H1 (cell line): ENCODE measurements around the gene YAF2. TPM values are rescaled to one million over a fixed set of nuclear protein-coding genes. Genes with fewer than 3 reads are reported as not detected.

Experiments
- CTCF ChIA-PET: fragments of 300-600 bp; sonication (Branson Sonifier 250); formaldehyde crosslinking; loops from one replicate; lab custom pipeline; 2021; ENCODE audit not compliant: partially characterized antibody; lab: Charles Lee
- POLR2A ChIA-PET: fragments of 300-600 bp; sonication (Branson Sonifier 250); formaldehyde crosslinking; loops from one replicate; lab custom pipeline; 2021; ENCODE audit warnings: inconsistent platforms; ENCODE audit not compliant: partially characterized antibody; lab: Charles Lee
- DNase-seq, 2 experiments: peaks; one replicate each; pipeline versions ENCODE4 v3.0.0 to v3.0.0-alpha.2; 2010 to 2022; ENCODE audit warnings: low spot score in 2 of 2, low read depth in 1 of 2, mixed read lengths in 1 of 2
- FAIRE-seq: peaks from 2 replicates; lab custom pipeline; 2011; peaks lifted over from hg19 to GRCh38; lab: Jason Lieb, UNC
- H2AFZ ChIP-seq: 2 replicates; pipeline ENCODE4 v1.8.1; 2012; ENCODE audit warnings: low read length, inconsistent platforms
- H2AK5ac ChIP-seq: 2 replicates; pipeline ENCODE4 v1.6.1; 2013; ENCODE audit warnings: low read depth, low read length
- H2BK120ac ChIP-seq: replicated peaks from 2 replicates; pipeline ENCODE3; 2013; ENCODE audit warnings: low read depth, low read length, inconsistent platforms
- H2BK12ac ChIP-seq: 2 replicates; pipeline ENCODE4 v1.6.1; 2013; ENCODE audit warnings: low read depth, low read length
- H2BK15ac ChIP-seq: 2 replicates; pipeline ENCODE4 v1.6.1; 2013; ENCODE audit warnings: low read length
- H2BK20ac ChIP-seq: 2 replicates; pipeline ENCODE4 v1.6.1; 2013; ENCODE audit warnings: low read length
- H2BK5ac ChIP-seq: 2 replicates; pipeline ENCODE4 v1.6.1; 2013; ENCODE audit warnings: low read depth, low read length
- H3K14ac ChIP-seq: 2 replicates; pipeline ENCODE4 v1.6.1; 2013; ENCODE audit warnings: inconsistent platforms; ENCODE audit not compliant: insufficient read length
- H3K18ac ChIP-seq: 2 replicates; pipeline ENCODE4 v1.6.1; 2013; ENCODE audit warnings: low read length; ENCODE audit errors: extremely low read depth
- H3K23ac ChIP-seq: 2 replicates; pipeline ENCODE4 v1.6.1; 2013; ENCODE audit warnings: inconsistent platforms; ENCODE audit not compliant: insufficient read length
- H3K23me2 ChIP-seq: 2 replicates; pipeline ENCODE4 v1.6.1; 2013; ENCODE audit warnings: low read depth, low read length
- H3K27ac ChIP-seq: 2 replicates; pipeline ENCODE4 v1.6.1; 2011; ENCODE audit warnings: low read depth, low read length, inconsistent platforms
- H3K27me3 ChIP-seq, 4 experiments: replicated peaks in 1 of 4; 1 replicate in 1 of 4; 2 replicates in 3 of 4; pipeline versions ENCODE4 v1.6.1 to v1.8.1; 2011 to 2013; ENCODE audit warnings: low read length in 3 of 4, mild to moderate bottlenecking in 3 of 4, inconsistent platforms in 2 of 4, mixed read lengths in 2 of 4, moderate library complexity in 1 of 4; ENCODE audit not compliant: control insufficient read depth in 3 of 4, insufficient read depth in 3 of 4; ENCODE audit errors: extremely low read depth in 1 of 4
- H3K36me3 ChIP-seq, 4 experiments: 2 replicates each; pipeline versions ENCODE4 v1.6.1 to v1.8.1; 2011 to 2013; ENCODE audit warnings: mild to moderate bottlenecking in 4 of 4, low read length in 3 of 4, moderate library complexity in 2 of 4, control low read depth in 1 of 4, inconsistent platforms in 1 of 4; ENCODE audit not compliant: insufficient read depth in 4 of 4, control insufficient read depth in 2 of 4
- H3K4ac ChIP-seq: replicated peaks from 2 replicates; pipeline ENCODE3; 2013; ENCODE audit warnings: low read length, low read depth, mixed read lengths, inconsistent platforms; ENCODE audit not compliant: insufficient read length
- H3K4me1 ChIP-seq, 4 experiments: replicated peaks in 1 of 4; 1 replicate in 1 of 4; 2 replicates in 3 of 4; pipeline versions ENCODE4 v1.6.1 to v1.8.1; 2011 to 2013; ENCODE audit warnings: low read length in 3 of 4, inconsistent platforms in 2 of 4, mixed read lengths in 1 of 4; ENCODE audit not compliant: insufficient read depth in 4 of 4, control insufficient read depth in 3 of 4
- H3K4me2 ChIP-seq, 2 experiments: 2 replicates each; pipeline versions ENCODE4 v1.6.1 to v1.8.1; 2011 to 2013; ENCODE audit warnings: low read depth in 2 of 2, low read length in 2 of 2, control low read depth in 1 of 2, inconsistent platforms in 1 of 2, mild to moderate bottlenecking in 1 of 2; ENCODE audit not compliant: insufficient read depth in 1 of 2
- H3K4me3 ChIP-seq, 4 experiments: fragments of 200-600, 300-600 bp in 1 of 4; sonication (generic), shearing (Covaris generic), sonication (Bioruptor Twin) in 1 of 4; 2 replicates each; pipeline versions ENCODE4 v1.5.1 to v1.8.1; 2011 to 2016; ENCODE audit warnings: low read length in 4 of 4, low read depth in 3 of 4, control low read depth in 2 of 4, inconsistent platforms in 2 of 4, mild to moderate bottlenecking in 2 of 4, mixed read lengths in 1 of 4, moderate library complexity in 1 of 4; ENCODE audit not compliant: insufficient read depth in 2 of 4; ENCODE audit errors: extremely low read depth in 1 of 4
- H3K56ac ChIP-seq: replicated peaks from 2 replicates; pipeline ENCODE3; 2013; ENCODE audit warnings: low read depth, mild to moderate bottlenecking, mixed read lengths, low read length, inconsistent platforms; ENCODE audit not compliant: insufficient read length
- H3K79me1 ChIP-seq: 2 replicates; pipeline ENCODE4 v1.6.1; 2013; ENCODE audit warnings: low read depth, low read length, control low read depth
- H3K79me2 ChIP-seq, 2 experiments: 2 replicates each; pipeline versions ENCODE4 v1.6.1 to v1.8.1; 2012 to 2013; ENCODE audit warnings: low read length in 2 of 2, mild to moderate bottlenecking in 2 of 2, inconsistent platforms in 1 of 2; ENCODE audit not compliant: insufficient read depth in 2 of 2, control insufficient read depth in 1 of 2
- H3K9ac ChIP-seq, 4 experiments: replicated peaks in 1 of 4; 1 replicate in 1 of 4; 2 replicates in 3 of 4; pipeline versions ENCODE4 v1.6.1 to v1.8.1; 2011 to 2013; ENCODE audit warnings: low read depth in 3 of 4, low read length in 3 of 4, control low read depth in 2 of 4, mild to moderate bottlenecking in 2 of 4, moderate library complexity in 2 of 4, inconsistent platforms in 1 of 4; ENCODE audit errors: extremely low read depth in 1 of 4
- H3K9me3 ChIP-seq, 2 experiments: 2 replicates each; pipeline versions ENCODE4 v1.6.1 to v1.8.1; 2012 to 2013; ENCODE audit warnings: mild to moderate bottlenecking in 2 of 2, moderate library complexity in 2 of 2, control low read depth in 1 of 2, inconsistent platforms in 1 of 2, low read depth in 1 of 2, low read length in 1 of 2, mixed read lengths in 1 of 2; ENCODE audit not compliant: insufficient read depth in 2 of 2
- H4K20me1 ChIP-seq, 2 experiments: replicated peaks in 1 of 2; 2 replicates each; pipeline versions ENCODE3 to v1.8.1; 2011 to 2013; ENCODE audit warnings: inconsistent platforms in 2 of 2, low read length in 2 of 2, mild to moderate bottlenecking in 1 of 2; ENCODE audit not compliant: insufficient read depth in 2 of 2, control insufficient read depth in 1 of 2
- H4K5ac ChIP-seq: 2 replicates; pipeline ENCODE4 v1.6.1; 2013; ENCODE audit warnings: low read length, low read depth, mixed read lengths, inconsistent platforms; ENCODE audit not compliant: insufficient read length
- H4K8ac ChIP-seq: 2 replicates; pipeline ENCODE4 v1.8.0; 2013; ENCODE audit warnings: mild to moderate bottlenecking, moderate library complexity, low read length, inconsistent platforms; ENCODE audit not compliant: insufficient read depth; ENCODE audit errors: extremely low read depth
- H4K91ac ChIP-seq: replicated peaks from 2 replicates; pipeline ENCODE3; 2013; ENCODE audit warnings: low read length, mixed read lengths, inconsistent platforms; ENCODE audit not compliant: insufficient read length
- POLR2A ChIP-seq, 2 experiments: IDR thresholded peaks; 1 replicate in 1 of 2; 2 replicates in 1 of 2; pipeline ENCODE4 v1.6.1; 2011; ENCODE audit warnings: low read depth in 2 of 2, low read length in 2 of 2, mild to moderate bottlenecking in 2 of 2; ENCODE audit errors: control extremely low read depth in 1 of 2
- POLR2AphosphoS5 ChIP-seq: IDR thresholded peaks from 2 replicates; pipeline ENCODE4 v1.6.1; 2011; ENCODE audit warnings: low read depth, low read length
- SRF ChIP-seq: IDR thresholded peaks from 2 replicates; pipeline ENCODE4 v1.6.1; 2011; ENCODE audit warnings: mild to moderate bottlenecking, low read depth, low read length, moderate library complexity
- SUZ12 ChIP-seq: fragments of 200-600 bp; sonication (generic); IDR thresholded peaks from 2 replicates; pipeline ENCODE4 v1.6.1; 2012; ENCODE audit warnings: mild to moderate bottlenecking, inconsistent platforms, low read length, moderate library complexity, mixed read lengths
- TAF1 ChIP-seq: IDR thresholded peaks from 2 replicates; pipeline ENCODE4 v1.6.1; 2011; ENCODE audit warnings: mild to moderate bottlenecking, low read depth, low read length
- TAF7 ChIP-seq: optimal IDR thresholded peaks from 2 replicates; pipeline ENCODE3; 2011; ENCODE audit warnings: low read depth, mild to moderate bottlenecking, inconsistent platforms, low read length, moderate library complexity, borderline replicate concordance
- YY1 ChIP-seq: IDR thresholded peaks from 2 replicates; pipeline ENCODE4 v1.6.1; 2011; ENCODE audit warnings: low read depth, mild to moderate bottlenecking, low read length
- WGBS, 2 experiments: shearing (Covaris generic) in 1 of 2; methylation state at CpG; one replicate each; pipeline versions ENCODE4 v1.1.6 to v1.1.7; 2013 to 2015; ENCODE audit warnings: low lambda C conversion rate in 2 of 2, mixed read lengths in 2 of 2, inconsistent platforms in 1 of 2, low coverage in 1 of 2, missing lambda C conversion rate in 1 of 2; ENCODE audit not compliant: insufficient replicate concordance in 2 of 2, insufficient coverage in 1 of 2, insufficient read length in 1 of 2; ENCODE audit errors: extremely low coverage in 1 of 2, missing lambda C conversion rate in 1 of 2; 5-methylcytosine and 5-hydroxymethylcytosine counted together
- polyA plus RNA-seq, 7 experiments: library from polyadenylated mRNA; depleted of rRNA in 3 of 7; stranded (reverse) in 5 of 7; unstranded in 2 of 7; fragments of >200 nt in 5 of 7; fragments of 200-250 nt in 2 of 7; gene quantifications; 1 replicate in 5 of 7; 2 replicates in 1 of 7; 4 replicates in 1 of 7; pipeline versions ENCODE4 v1.2.1 to v1.2.3, GENCODE V29; 2011 to 2013; ENCODE audit warnings: missing spikeins in 2 of 7, mixed read lengths in 2 of 7
- total RNA-seq: library from RNA; stranded (reverse); fragmentation: NEBNext Ultra II Directional; extraction: Animal tissue kit (Norgen Biotek cat#: 25700); gene quantifications from 2 replicates; pipeline ENCODE4 v1.2.1, GENCODE V29; 2021

YAF2 gene
- total and polyA plus RNA-seq, 2 of the 8 experiments (the other 6 are each of a cell fraction or from before 2014, with no cell fraction given), result 0.50 to 2.2 TPM

GRCh38 chr12:42186793-42187192, 51.3 kb downstream of the YAF2 start:
- Histone ChIP-seq H3K27me3 (no peaks in the 10 kb centered on the region), H2BK120ac (no peak overlapping the region), H3K4me2 (no peak overlapping the region), H3K23ac (no peak overlapping the region), H3K56ac (no peak overlapping the region), H3K9me3 (no peaks in the 10 kb centered on the region), H3K36me3 (no peaks in the 10 kb centered on the region), H2AK5ac (no peak overlapping the region), H3K4me1 (no peaks in the 10 kb centered on the region), H2AFZ (no peak overlapping the region), H3K79me2 (no peaks in the 10 kb centered on the region), H3K18ac (no peak overlapping the region), H3K9ac (no peak overlapping the region), H4K5ac (no peak overlapping the region), H4K91ac (no peak overlapping the region), H3K4ac (no peak overlapping the region), H4K20me1 (no peaks in the 10 kb centered on the region), H2BK5ac (no peak overlapping the region), H4K8ac (no peak overlapping the region), H3K23me2 (no peaks in the 10 kb centered on the region), H3K27ac (no peak overlapping the region), H2BK12ac (no peak overlapping the region), H3K4me3 (no peak overlapping the region), H2BK15ac (no peak overlapping the region), H3K79me1 (no peaks in the 10 kb centered on the region), H2BK20ac (no peak overlapping the region), H3K14ac (no peak overlapping the region)
- WGBS, 2 experiments, result 89% methylated on average over 2 of the region's 2 CpGs; no CpG with 5 or more reads in 1 of the 2 experiments
- TF ChIP-seq SUZ12 (no peak), SRF (no peak), TAF1 (no peak), TAF7 (no peak), YY1 (no peak), POLR2AphosphoS5 (no peak), POLR2A (IDR thresholded peaks at IDR 0.05; ENCODE audit: control extremely low read depth in 1 of 2, low read depth in 2 of 2, low read length in 2 of 2) (no peak)
- CTCF ChIA-PET, result no interaction called here
- FAIRE-seq (no peak), DNase-seq (no peak)
- POLR2A ChIA-PET, result no interaction called here
